Naive thymus-derived CD8-positive, alpha-beta T cell (primary cell): Measurements from ENCODE around the gene SLC1A2. TPM values are rescaled to one million over a fixed set of nuclear protein-coding genes. Genes with fewer than 3 reads are reported as not detected.

Experiments used
- polyA plus RNA-seq, 3 donors: library from polyadenylated mRNA; unstranded; fragments of 300-500 nt; fragmentation: Illumina TruSeq; gene quantifications; one replicate each; pipeline ENCODE4 v1.2.3, GENCODE V29; 2021
- total RNA-seq, 8 experiments: library from RNA in 2 of 8; stranded (reverse) in 2 of 8; gene quantifications; one replicate each; pipeline ENCODE4 v1.2.3 and lab custom pipeline; 2021 to 2026

Gene SLC1A2
- total and polyA plus RNA-seq, 5 experiments from 2014 or later = 0.07 to 0.44 TPM; not detected in 3

Other genes starting within 250 kb of the SLC1A2 start
- gene PAMR1, start 106.1 kb upstream of the SLC1A2 start, total RNA-seq = not detected
- not detected for gene PAMR1, start 106.1 kb upstream of the SLC1A2 start, polyA plus RNA-seq
- gene FJX1, start 198.9 kb upstream of the SLC1A2 start, total RNA-seq = not detected
- gene FJX1, start 198.9 kb upstream of the SLC1A2 start, polyA plus RNA-seq = under 1 TPM in 1 of 3 donors, not detected in 2; 0.15 TPM
- 10 to 100 TPM; 64.5 to 73.4 TPM for gene TRIM44, start 243.2 kb upstream of the SLC1A2 start, total RNA-seq
- 10 to 100 TPM; 49.5 to 59.4 (median 56.4) TPM for gene TRIM44, start 243.2 kb upstream of the SLC1A2 start, polyA plus RNA-seq